ENCODE results near the gene COMT. TPM values are rescaled to one million over a fixed set of nuclear protein-coding genes. Genes with fewer than 3 reads are reported as not detected.

The COMT gene
- total and polyA plus RNA-seq, 9 of the 15 experiments (the other 6 are each of a cell fraction or from before 2014, with no cell fraction given), result 12.5 to 351 (median 155) TPM

DNA sequence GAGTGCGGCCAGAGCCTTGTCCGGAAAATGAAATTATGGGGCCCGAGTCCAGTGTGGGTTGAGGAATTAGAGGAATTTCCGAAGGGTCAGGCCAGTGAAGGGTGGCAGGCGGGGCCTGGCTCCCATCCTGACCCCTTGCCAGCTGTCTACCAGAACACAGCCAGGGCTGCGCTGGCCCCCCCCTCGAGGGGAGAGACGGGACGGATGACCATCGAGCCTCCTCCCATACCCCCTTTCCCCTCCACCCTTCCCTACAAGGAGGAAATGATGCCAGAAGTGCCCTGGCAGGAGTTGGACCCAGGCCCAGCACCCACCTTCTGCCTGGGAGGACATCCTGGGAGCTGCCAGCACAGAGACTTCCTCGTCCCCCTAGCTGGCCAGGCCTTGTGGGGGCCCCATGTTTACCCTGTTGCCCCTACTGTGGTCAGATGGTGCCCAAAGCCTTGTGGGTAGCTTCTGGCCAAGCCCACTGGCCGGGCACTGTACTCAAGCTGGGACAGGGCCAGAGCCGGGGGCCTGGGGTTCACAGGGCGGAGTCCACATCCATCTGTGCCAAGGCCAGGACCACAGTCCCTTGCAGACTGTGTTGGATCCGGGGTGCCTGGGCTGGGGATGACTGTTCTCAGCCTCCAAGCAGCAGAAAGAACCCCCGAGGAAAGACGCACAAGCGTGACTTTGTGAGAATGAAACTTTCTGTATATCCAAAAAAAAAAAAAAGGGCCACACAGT lies 54.2 kb downstream of the COMT start:
- Histone ChIP-seq H3K9me3 (replicated peaks; ENCODE audit: control insufficient read depth, insufficient read depth, low read depth, low read length) (no peaks in the 10 kb centered on the region), H3K27ac (ENCODE audit: extremely low read depth, low read depth, low read length) (no peak overlapping the region), H3K36me3 (ENCODE audit: control insufficient read depth, insufficient read depth, low read length) (no peaks in the 10 kb centered on the region), H3K4me2 (ENCODE audit: insufficient read depth, low read length) (no peak overlapping the region), H3K4me1 (replicated peaks in 1 of 2; ENCODE audit: control insufficient read depth in 2 of 2, insufficient read depth in 2 of 2, low read length in 2 of 2) (peaks cover 10 to 68% of the 10 kb centered on the region in 2 experiments; a peak in 4 of 5 replicates), H3K4me3 (no peak overlapping the region), H3K9ac (ENCODE audit: insufficient read depth in 1 of 2, low read depth in 2 of 2, low read length in 2 of 2) (peak overlapping the region in 1 of 2 experiments; percentile 31; a peak in 2 of 4 replicates), H3K9me1 (ENCODE audit: control insufficient read depth, insufficient read depth, low read length) (peaks cover 5% of the 10 kb centered on the region), H2AFZ (ENCODE audit: low read depth, low read length) (no peak overlapping the region), H4K20me1 (replicated peaks; ENCODE audit: control insufficient read depth, insufficient read depth, low read length) (peaks cover 57% of the 10 kb centered on the region; the same call in 1 of the 2 replicates), H3K27me3 (ENCODE audit: control insufficient read depth in 2 of 2, insufficient read depth in 2 of 2, low read length in 2 of 2) (no peaks in the 10 kb centered on the region), H3K79me2 (ENCODE audit: control insufficient read depth, insufficient read depth, low read length) (no peaks in the 10 kb centered on the region)
- ATAC-seq (no peak), FAIRE-seq (no peak), DNase-seq (ENCODE audit: extremely low read depth in 1 of 4, low spot score in 3 of 4) (no peak)
- in situ Hi-C loops (cut with MboI) (no loop called here), intact Hi-C loops (cut with micrococcal nuclease) (no loop called here)
- CTCF ChIA-PET (ENCODE audit: low intra/inter-chr PET ratio), result interaction anchor here (0.6 kb wide), 1 partner anchor 78 kb away, joined by 3 read pairs; no protein-coding TSS in a partner anchor
- POLR2A ChIA-PET, result interaction anchor here (0.6 to 1.1 kb wide), 2 partner anchors 13 to 17 kb away, joined by 3 read pairs; no protein-coding TSS in a partner anchor
- WGBS (ENCODE audit: insufficient coverage, low coverage, missing lambda C conversion rate), result 42% methylated on average over 18 of the region's 18 CpGs
- no TSS peak for BruUV-seq (replicated peaks)
- TF ChIP-seq ZNF311 (CRISPR knock-in tag; IDR thresholded peaks at IDR 0.05) (no peak), ZNF124 (CRISPR knock-in tag; IDR thresholded peaks at IDR 0.05) (no peak), PHF21A (IDR thresholded peaks at IDR 0.05; ENCODE audit: borderline replicate concordance, low read depth) (no peak), SP2 (IDR thresholded peaks at IDR 0.05; ENCODE audit: extremely low read depth, low read depth, low read length, poor library complexity, severe bottlenecking) (peak; percentile 25), MTF1 (CRISPR knock-in tag; IDR thresholded peaks at IDR 0.05; ENCODE audit: borderline replicate concordance) (no peak), TBL1XR1 (IDR thresholded peaks at IDR 0.05; ENCODE audit: low read length in 2 of 2) (no peak), POLR2G (IDR thresholded peaks at IDR 0.05; ENCODE audit: low read depth, low read length) (0 out of 2 replicates have a peak, but pooled peaks have one; percentile 22), RBFOX2 (IDR thresholded peaks at IDR 0.05; ENCODE audit: low read depth, low read length) (no peak; the same call in 1 of the 2 replicates), SMARCB1 (IDR thresholded peaks at IDR 0.05; ENCODE audit: insufficient read length, low read depth) (no peak), TBP (optimal IDR thresholded peaks at IDR 0.05; ENCODE audit: low read depth, low read length) (no peak), ZNF699 (CRISPR knock-in tag; IDR thresholded peaks at IDR 0.05; ENCODE audit: insufficient replicate concordance) (no peak), NR2C1 (IDR thresholded peaks at IDR 0.05) (no peak), NR2C1 (tag; IDR thresholded peaks at IDR 0.05) (no peak), ZNF354B (CRISPR knock-in tag; IDR thresholded peaks at IDR 0.05) (no peak), WHSC1 (IDR thresholded peaks at IDR 0.05; ENCODE audit: low read length) (peak; percentile 18), ZNF778 (CRISPR knock-in tag; IDR thresholded peaks at IDR 0.05) (no peak), IFI16 (CRISPR knock-in tag; IDR thresholded peaks at IDR 0.05) (no peak)
- TF ChIP-seq, protein P1, sequence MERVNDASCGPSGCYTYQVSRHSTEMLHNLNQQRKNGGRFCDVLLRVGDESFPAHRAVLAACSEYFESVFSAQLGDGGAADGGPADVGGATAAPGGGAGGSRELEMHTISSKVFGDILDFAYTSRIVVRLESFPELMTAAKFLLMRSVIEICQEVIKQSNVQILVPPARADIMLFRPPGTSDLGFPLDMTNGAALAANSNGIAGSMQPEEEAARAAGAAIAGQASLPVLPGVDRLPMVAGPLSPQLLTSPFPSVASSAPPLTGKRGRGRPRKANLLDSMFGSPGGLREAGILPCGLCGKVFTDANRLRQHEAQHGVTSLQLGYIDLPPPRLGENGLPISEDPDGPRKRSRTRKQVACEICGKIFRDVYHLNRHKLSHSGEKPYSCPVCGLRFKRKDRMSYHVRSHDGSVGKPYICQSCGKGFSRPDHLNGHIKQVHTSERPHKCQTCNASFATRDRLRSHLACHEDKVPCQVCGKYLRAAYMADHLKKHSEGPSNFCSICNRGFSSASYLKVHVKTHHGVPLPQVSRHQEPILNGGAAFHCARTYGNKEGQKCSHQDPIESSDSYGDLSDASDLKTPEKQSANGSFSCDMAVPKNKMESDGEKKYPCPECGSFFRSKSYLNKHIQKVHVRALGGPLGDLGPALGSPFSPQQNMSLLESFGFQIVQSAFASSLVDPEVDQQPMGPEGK (CRISPR knock-in tag; IDR thresholded peaks at IDR 0.05; ENCODE audit: borderline replicate concordance), result no peak
- TF ChIP-seq, protein P2, sequence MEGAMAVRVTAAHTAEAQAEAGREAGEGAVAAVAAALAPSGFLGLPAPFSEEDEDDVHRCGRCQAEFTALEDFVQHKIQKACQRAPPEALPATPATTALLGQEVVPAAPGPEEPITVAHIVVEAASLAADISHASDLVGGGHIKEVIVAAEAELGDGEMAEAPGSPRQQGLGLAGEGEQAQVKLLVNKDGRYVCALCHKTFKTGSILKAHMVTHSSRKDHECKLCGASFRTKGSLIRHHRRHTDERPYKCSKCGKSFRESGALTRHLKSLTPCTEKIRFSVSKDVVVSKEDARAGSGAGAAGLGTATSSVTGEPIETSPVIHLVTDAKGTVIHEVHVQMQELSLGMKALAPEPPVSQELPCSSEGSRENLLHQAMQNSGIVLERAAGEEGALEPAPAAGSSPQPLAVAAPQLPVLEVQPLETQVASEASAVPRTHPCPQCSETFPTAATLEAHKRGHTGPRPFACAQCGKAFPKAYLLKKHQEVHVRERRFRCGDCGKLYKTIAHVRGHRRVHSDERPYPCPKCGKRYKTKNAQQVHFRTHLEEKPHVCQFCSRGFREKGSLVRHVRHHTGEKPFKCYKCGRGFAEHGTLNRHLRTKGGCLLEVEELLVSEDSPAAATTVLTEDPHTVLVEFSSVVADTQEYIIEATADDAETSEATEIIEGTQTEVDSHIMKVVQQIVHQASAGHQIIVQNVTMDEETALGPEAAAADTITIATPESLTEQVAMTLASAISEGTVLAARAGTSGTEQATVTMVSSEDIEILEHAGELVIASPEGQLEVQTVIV (CRISPR knock-in tag; IDR thresholded peaks at IDR 0.05; ENCODE audit: borderline replicate concordance), result no peak
